Panc1 (cell line): Measurements from ENCODE around the gene PPM1H. TPM values are rescaled to one million over a fixed set of nuclear protein-coding genes. Genes with fewer than 3 reads are reported as not detected.

Experiments
- ATAC-seq: fragments of 200-7000 bp; cut with Tn5 transposase; 2 replicates; pipeline ENCODE4 v1.9.1; 2020; ENCODE audit warnings: mild to moderate bottlenecking, moderate library complexity
- BruUV-seq: library from RNA; stranded (reverse); fragments of 400-500 nt; replicated peaks from 2 replicates; lab custom pipeline; 2021; lab: Mats Ljungman, UMichigan
- CTCF ChIA-PET: fragments of 300-600 bp; sonication (Branson Sonifier 250); formaldehyde crosslinking; loops from one replicate; lab custom pipeline; 2022; ENCODE audit warnings: antibody characterized with exemption; lab: Charles Lee
- POLR2A ChIA-PET: fragments of 300-600 bp; sonication (Branson Sonifier 250); formaldehyde crosslinking; loops from one replicate; lab custom pipeline; 2022; ENCODE audit warnings: antibody characterized with exemption; lab: Charles Lee
- DNase-seq: peaks from one replicate; pipeline ENCODE4 v3.0.0-alpha.2; 2010; ENCODE audit warnings: low read depth, low spot score
- H3K27ac ChIP-seq: 2 replicates; pipeline ENCODE4 v1.5.1; 2011; ENCODE audit warnings: mild to moderate bottlenecking, low read length, inconsistent platforms
- H3K27me3 ChIP-seq: fragments of 200-500 bp; sonication (Bioruptor generic); 2 replicates; pipeline ENCODE4 v1.6.0; 2014; ENCODE audit warnings: low read length, inconsistent platforms; ENCODE audit not compliant: control insufficient read depth, insufficient read depth
- H3K36me3 ChIP-seq: fragments of 200-500 bp; sonication (Bioruptor generic); 2 replicates; pipeline ENCODE4 v1.5.1; 2014; ENCODE audit warnings: inconsistent platforms, mild to moderate bottlenecking, low read length, moderate library complexity; ENCODE audit not compliant: control insufficient read depth, insufficient read depth
- H3K4me1 ChIP-seq: 2 replicates; pipeline ENCODE4 v1.5.1; 2011; ENCODE audit warnings: inconsistent platforms, mild to moderate bottlenecking, low read length, moderate library complexity; ENCODE audit not compliant: control insufficient read depth, insufficient read depth
- H3K4me3 ChIP-seq, 2 experiments: 2 replicates each; pipeline ENCODE4 v1.5.1; 2011 to 2012; ENCODE audit warnings: low read depth in 2 of 2, low read length in 2 of 2, mild to moderate bottlenecking in 2 of 2, inconsistent platforms in 1 of 2, moderate library complexity in 1 of 2
- H3K9me3 ChIP-seq: fragments of 200-500 bp; sonication (Bioruptor generic); 2 replicates; pipeline ENCODE4 v1.5.1; 2014; ENCODE audit warnings: low read depth, mild to moderate bottlenecking, inconsistent platforms, low read length, moderate library complexity; ENCODE audit not compliant: control insufficient read depth, insufficient read depth
- CTCF ChIP-seq: fragments of 450-650 bp; IDR thresholded peaks from 2 replicates; pipeline ENCODE4 v1.5.1; 2017; ENCODE audit warnings: mild to moderate bottlenecking
- POLR2AphosphoS5 ChIP-seq: IDR thresholded peaks from 2 replicates; pipeline ENCODE4 v1.6.1; 2012; ENCODE audit warnings: mild to moderate bottlenecking, low read depth, low read length, moderate library complexity
- REST ChIP-seq, 2 experiments: IDR thresholded peaks; 2 replicates each; pipeline ENCODE4 v1.6.1; 2011 to 2012; ENCODE audit warnings: low read depth in 2 of 2, control low read depth in 1 of 2, low read length in 1 of 2, mild to moderate bottlenecking in 1 of 2, moderate library complexity in 1 of 2; ENCODE audit not compliant: insufficient read depth in 1 of 2
- SIN3A ChIP-seq: IDR thresholded peaks from 2 replicates; pipeline ENCODE4 v1.6.1; 2012; ENCODE audit warnings: low read depth, mild to moderate bottlenecking, low read length, moderate library complexity, borderline replicate concordance; ENCODE audit not compliant: insufficient read depth
- TCF7L2 ChIP-seq: IDR thresholded peaks from 2 replicates; pipeline ENCODE4 v1.6.1; 2011; ENCODE audit warnings: mild to moderate bottlenecking, low read depth, low read length, inconsistent platforms
- in situ Hi-C: cut with HindIII; loops from 2 replicates; pipeline ENCODE4 v1.10.0; 2016; ENCODE audit warnings: low sequenced_read_pairs, low pct_unique_long_range_greater_than_20kb
- intact Hi-C: fragments of 100-400 bp; cut with micrococcal nuclease; formaldehyde crosslinking; loops from one replicate; pipeline ENCODE4 v1.10.0; 2022; ENCODE audit not compliant: unreplicated experiment
- total RNA-seq: library from RNA; stranded (reverse); gene quantifications from one replicate; pipeline ENCODE4 v1.2.1, GENCODE V29; 2021; ENCODE audit not compliant: unreplicated experiment

PPM1H gene
- total RNA-seq, 1 experiment from 2014 or later: 22.9 TPM

GRCh38 chr12:62771828-62772227 lies 163.1 kb downstream of the PPM1H start:
- in situ Hi-C loops (no loop called here), intact Hi-C loops (no loop called here)
- Histone ChIP-seq H3K4me3 (no peak overlapping the region), H3K9me3 (no peaks in the 10 kb centered on the region), H3K4me1 (no peaks in the 10 kb centered on the region), H3K27ac (no peak overlapping the region), H3K36me3 (no peaks in the 10 kb centered on the region), H3K27me3 (no peaks in the 10 kb centered on the region)
- POLR2A ChIA-PET: no interaction called here
- CTCF ChIA-PET: no interaction called here
- no peak for ATAC-seq
- no TSS peak for BruUV-seq
- no peak for DNase-seq
- TF ChIP-seq SIN3A: no peak
- no peak for TF ChIP-seq TCF7L2
- no peak for TF ChIP-seq REST (IDR thresholded peaks at IDR 0.05; ENCODE audit: insufficient read depth in 1 of 2, low read depth in 2 of 2, low read length in 1 of 2)
- TF ChIP-seq CTCF: no peak
- no peak for TF ChIP-seq POLR2AphosphoS5

GRCh38 chr12:62770381-62770780 lies 164.6 kb downstream of the PPM1H start:
- Histone ChIP-seq H3K27ac (no peak overlapping the region), H3K4me3 (no peak overlapping the region), H3K36me3 (no peaks in the 10 kb centered on the region), H3K27me3 (no peaks in the 10 kb centered on the region), H3K4me1 (no peaks in the 10 kb centered on the region), H3K9me3 (no peaks in the 10 kb centered on the region)
- CTCF ChIA-PET: no interaction called here
- DNase-seq (no peak), ATAC-seq (no peak)
- TF ChIP-seq TCF7L2: no peak
- TF ChIP-seq REST (IDR thresholded peaks at IDR 0.05; ENCODE audit: insufficient read depth in 1 of 2, low read depth in 2 of 2, low read length in 1 of 2): no peak
- no peak for TF ChIP-seq POLR2AphosphoS5
- TF ChIP-seq SIN3A: no peak
- TF ChIP-seq CTCF: no peak
- intact Hi-C loops: no loop called here
- POLR2A ChIA-PET: no interaction called here
- in situ Hi-C loops: no loop called here
- BruUV-seq: no TSS peak
